ENCODE measurements around the gene FILIP1L. TPM values are rescaled to one million over a fixed set of nuclear protein-coding genes. Genes with fewer than 3 reads are reported as not detected.

Gene FILIP1L
- total RNA-seq, 2 experiments from 2014 or later = 0.23 to 0.36 TPM

GRCh38 chr3:100127792-100128191 is 13.5 kb upstream of the FILIP1L start:
- CTCF ChIA-PET = no interaction called here
- POLR2A ChIA-PET = no interaction called here

- POLR2A ChIA-PET = no interaction called here
- CTCF ChIA-PET = no interaction called here
Measured at GRCh38 chr3:100125161-100125938, 11.0 kb upstream of the FILIP1L start.

- CTCF ChIA-PET = no interaction called here
- POLR2A ChIA-PET = no interaction called here
Measured at GRCh38 chr3:100124201-100124761, 10.0 kb upstream of the FILIP1L start.

- ChIA-PET CTCF (no interaction called here), POLR2A (no interaction called here)
Measured at GRCh38 chr3:100123112-100123511, 8.8 kb upstream of the FILIP1L start.

- POLR2A ChIA-PET = no interaction called here
- CTCF ChIA-PET = interaction anchor here (0.9 kb wide), 1 partner anchor 290 kb away, joined by 3 read pairs; no protein-coding TSS in a partner anchor
Measured at GRCh38 chr3:100122321-100122720, 8.0 kb upstream of the FILIP1L start.

- CTCF ChIA-PET = no interaction called here
- POLR2A ChIA-PET = no interaction called here
Measured at GRCh38 chr3:100120693-100121092, 6.4 kb upstream of the FILIP1L start.

GRCh38 chr3:100120012-100120411 is 5.7 kb upstream of the FILIP1L start:
- CTCF ChIA-PET = interaction anchor here (0.7 kb wide), 1 partner anchor 100 kb away, joined by 3 read pairs; no protein-coding TSS in a partner anchor
- POLR2A ChIA-PET = no interaction called here

GRCh38 chr3:100117093-100117492 is 2.8 kb upstream of the FILIP1L start:
- CTCF ChIA-PET = no interaction called here
- POLR2A ChIA-PET = no interaction called here

GRCh38 chr3:100113723-100114412 is 433 bp downstream of the FILIP1L start:
- ChIA-PET CTCF (no interaction called here), POLR2A (no interaction called here)

- ChIA-PET POLR2A (no interaction called here), CTCF (no interaction called here)
Measured at GRCh38 chr3:100111728-100112127, 2.6 kb downstream of the FILIP1L start.

GRCh38 chr3:100110162-100110561 is 4.1 kb downstream of the FILIP1L start:
- ChIA-PET POLR2A (no interaction called here), CTCF (no interaction called here)

- ChIA-PET CTCF (no interaction called here), POLR2A (no interaction called here)
Measured at GRCh38 chr3:100108464-100109079, 5.7 kb downstream of the FILIP1L start.

- POLR2A ChIA-PET = no interaction called here
- CTCF ChIA-PET = interaction anchor here (0.5 kb wide), 1 partner anchor 276 kb away, joined by 3 read pairs; no protein-coding TSS in a partner anchor
Measured at GRCh38 chr3:100107221-100107814, 7.0 kb downstream of the FILIP1L start.

- POLR2A ChIA-PET = no interaction called here
- CTCF ChIA-PET = no interaction called here
Measured at GRCh38 chr3:100106531-100107141, 7.7 kb downstream of the FILIP1L start.

GRCh38 chr3:100106094-100106493 is 8.2 kb downstream of the FILIP1L start:
- ChIA-PET POLR2A (interaction anchor here (0.6 kb wide), 1 partner anchor 155 kb away, joined by 4 read pairs; the partner anchor contains the start of gene TBC1D23), CTCF (interaction anchor here (0.7 kb wide), 1 partner anchor 16 kb away, joined by 3 read pairs; no protein-coding TSS in a partner anchor)

- POLR2A ChIA-PET = interaction anchor here (0.6 kb wide), 1 partner anchor 155 kb away, joined by 4 read pairs; the partner anchor contains the start of gene TBC1D23
- CTCF ChIA-PET = interaction anchor here (0.7 to 1.6 kb wide), 2 partner anchors 16 to 274 kb away, joined by 3 to 7 read pairs; no protein-coding TSS in a partner anchor
Measured at GRCh38 chr3:100105501-100105900, 8.8 kb downstream of the FILIP1L start.

GRCh38 chr3:100104817-100105413 is 9.4 kb downstream of the FILIP1L start:
- POLR2A ChIA-PET = no interaction called here
- CTCF ChIA-PET = interaction anchor here (0.9 to 1.6 kb wide), 3 partner anchors 9 to 273 kb away, joined by 4 to 7 read pairs (median 5); no protein-coding TSS in a partner anchor

GRCh38 chr3:100104442-100104798 is 9.9 kb downstream of the FILIP1L start:
- POLR2A ChIA-PET = no interaction called here

More at GRCh38 chr3:100104442-100104798, 9.9 kb downstream of the FILIP1L start:
- CTCF ChIA-PET = interaction anchor here (0.9 to 1.6 kb wide), 3 partner anchors 9 to 273 kb away, joined by 4 to 7 read pairs (median 5); no protein-coding TSS in a partner anchor
